Liver (tissue), 9 donors: Measurements from ENCODE around the gene COPS8. TPM values are rescaled to one million over a fixed set of nuclear protein-coding genes. Genes with fewer than 3 reads are reported as not detected.

Source experiments
- DNase-seq: peaks from one replicate; pipeline ENCODE4 v3.0.0-alpha.2; 2017; ENCODE audit warnings: low spot score
- H3K27ac ChIP-seq, 2 donors: one replicate each; pipeline ENCODE4 v1.7.0; 2013; ENCODE audit warnings: inconsistent platforms in 2 of 2, low read length in 2 of 2, control low read depth in 1 of 2, low read depth in 1 of 2, mild to moderate bottlenecking in 1 of 2
- H3K27me3 ChIP-seq, 4 donors: one replicate each; pipeline versions ENCODE4 v1.6.1 to v1.7.0; 2013; ENCODE audit warnings: low read length in 3 of 4, inconsistent platforms in 1 of 4, mild to moderate bottlenecking in 1 of 4, moderate library complexity in 1 of 4; ENCODE audit not compliant: control insufficient read depth in 4 of 4, insufficient read depth in 4 of 4
- H3K36me3 ChIP-seq, 4 donors: one replicate each; pipeline versions ENCODE4 v1.6.1 to v1.7.0; 2013; ENCODE audit warnings: low read length in 3 of 4, mild to moderate bottlenecking in 3 of 4, low read depth in 1 of 4, moderate library complexity in 1 of 4; ENCODE audit not compliant: control insufficient read depth in 4 of 4, insufficient read depth in 3 of 4
- H3K4me1 ChIP-seq, 4 donors: one replicate each; pipeline versions ENCODE4 v1.6.1 to v1.7.0; 2013; ENCODE audit warnings: low read length in 3 of 4, mild to moderate bottlenecking in 3 of 4, moderate library complexity in 1 of 4; ENCODE audit not compliant: control insufficient read depth in 4 of 4, insufficient read depth in 4 of 4
- H3K4me3 ChIP-seq, 3 donors: one replicate each; pipeline versions ENCODE4 v1.6.1 to v1.7.0; 2013; ENCODE audit warnings: low read length in 3 of 3, control low read depth in 1 of 3, low read depth in 1 of 3, mild to moderate bottlenecking in 1 of 3
- H3K9ac ChIP-seq, 2 donors: one replicate each; pipeline ENCODE4 v1.7.0; 2013; ENCODE audit warnings: low read length in 2 of 2, mild to moderate bottlenecking in 2 of 2, moderate library complexity in 2 of 2, control low read depth in 1 of 2, low read depth in 1 of 2
- H3K9me3 ChIP-seq, 4 donors: one replicate each; pipeline versions ENCODE4 v1.6.1 to v1.7.0; 2013; ENCODE audit warnings: low read length in 3 of 4; ENCODE audit not compliant: control insufficient read depth in 4 of 4
- EGR1 ChIP-seq, 2 donors: IDR thresholded peaks; 2 replicates each; pipeline ENCODE4 v1.6.1; 2016 to 2018; ENCODE audit warnings: antibody characterized with exemption in 2 of 2, low read depth in 2 of 2
- FOXA1 ChIP-seq: IDR thresholded peaks from 2 replicates; pipeline ENCODE4 v1.6.1; 2016; ENCODE audit warnings: antibody characterized with exemption
- FOXA2 ChIP-seq: IDR thresholded peaks from 2 replicates; pipeline ENCODE4 v1.6.1; 2016; ENCODE audit warnings: antibody characterized with exemption
- GABPA ChIP-seq, 2 donors: IDR thresholded peaks in 1 of 2; conservative IDR thresholded peaks in 1 of 2; 2 replicates each; pipeline ENCODE4 v1.6.1; 2016; ENCODE audit warnings: antibody characterized with exemption in 2 of 2, mild to moderate bottlenecking in 1 of 2, moderate library complexity in 1 of 2
- HNF4A ChIP-seq, 2 donors: conservative IDR thresholded peaks; 2 replicates each; pipeline ENCODE4 v1.6.1; 2016; ENCODE audit warnings: antibody characterized with exemption in 2 of 2, mild to moderate bottlenecking in 2 of 2
- HNF4G ChIP-seq: IDR thresholded peaks from 2 replicates; pipeline ENCODE4 v1.6.1; 2016; ENCODE audit warnings: antibody characterized with exemption
- JUND ChIP-seq, 2 donors: IDR thresholded peaks; 2 replicates each; pipeline ENCODE4 v1.6.1; 2016; ENCODE audit warnings: antibody characterized with exemption in 2 of 2
- NR2F2 ChIP-seq: IDR thresholded peaks from 2 replicates; pipeline ENCODE4 v1.6.1; 2016; ENCODE audit warnings: antibody characterized with exemption
- RAD21 ChIP-seq, 2 donors: IDR thresholded peaks; 2 replicates each; pipeline ENCODE4 v1.6.1; 2016; ENCODE audit warnings: antibody characterized with exemption in 2 of 2, mild to moderate bottlenecking in 2 of 2
- RXRA ChIP-seq, 2 donors: IDR thresholded peaks; 2 replicates each; pipeline ENCODE4 v1.6.1; 2017 to 2018; ENCODE audit warnings: antibody characterized with exemption in 2 of 2, mild to moderate bottlenecking in 1 of 2
- SP1 ChIP-seq: IDR thresholded peaks from 2 replicates; pipeline ENCODE4 v1.6.1; 2018; ENCODE audit warnings: antibody characterized with exemption, mild to moderate bottlenecking
- TAF1 ChIP-seq: conservative IDR thresholded peaks from 2 replicates; pipeline ENCODE4 v1.6.1; 2016; ENCODE audit warnings: antibody characterized with exemption, mild to moderate bottlenecking
- YY1 ChIP-seq: IDR thresholded peaks from 2 replicates; pipeline ENCODE4 v1.6.1; 2016; ENCODE audit warnings: antibody characterized with exemption, mild to moderate bottlenecking
- WGBS: extraction: QIAGEN DNeasy Blood & Tissue Kit; methylation state at CpG from one replicate; pipeline ENCODE4 v1.1.7; 2013; 5-methylcytosine and 5-hydroxymethylcytosine counted together
- polyA plus RNA-seq, 2 donors: library from polyadenylated mRNA; stranded (reverse) in 1 of 2; unstranded in 1 of 2; fragments of 200-250 nt in 1 of 2; fragments of >200 nt in 1 of 2; fragmentation: Nextera tagmentation in 1 of 2; extraction: Ambion mirVana in 1 of 2; gene quantifications; one replicate each; pipeline versions ENCODE4 v1.2.1 to v1.2.3, GENCODE V29; 2013 to 2015
- total RNA-seq, 2 donors: library from RNA; depleted of rRNA; stranded (reverse); fragments of >200 nt; gene quantifications; one replicate each; pipeline ENCODE4 v1.2.3, GENCODE V29; 2014
- TF ChIP-seq, protein P1 (sequence below): IDR thresholded peaks from 2 replicates; pipeline ENCODE4 v1.6.1; 2016; ENCODE audit warnings: antibody characterized with exemption, mild to moderate bottlenecking
- TF ChIP-seq, protein P2 (sequence below): IDR thresholded peaks from 2 replicates; pipeline ENCODE4 v1.6.1; 2016; ENCODE audit warnings: antibody characterized with exemption
- TF ChIP-seq, protein P3 (sequence below): IDR thresholded peaks from 2 replicates; pipeline ENCODE4 v1.6.1; 2016; ENCODE audit warnings: antibody characterized with exemption
- TF ChIP-seq, protein P4 (sequence below): IDR thresholded peaks from 2 replicates; pipeline ENCODE4 v1.6.1; 2016; ENCODE audit warnings: antibody characterized with exemption
- TF ChIP-seq, protein P5 (sequence below): fragments of 150-350 bp; IDR thresholded peaks from 2 replicates; pipeline ENCODE4 v1.5.1; 2017; ENCODE audit warnings: improper control_type of control experiment, low read depth, low read length; ENCODE audit not compliant: missing input control
- donor health status: healthy.
- donor health status: healthy.
- donor health status: healthy.
- donor health status: healthy.
- donor health status: healthy.

COPS8 gene
- total and polyA plus RNA-seq, 4 donors, result 19.1 to 32.9 (median 20.1) TPM

DNA sequence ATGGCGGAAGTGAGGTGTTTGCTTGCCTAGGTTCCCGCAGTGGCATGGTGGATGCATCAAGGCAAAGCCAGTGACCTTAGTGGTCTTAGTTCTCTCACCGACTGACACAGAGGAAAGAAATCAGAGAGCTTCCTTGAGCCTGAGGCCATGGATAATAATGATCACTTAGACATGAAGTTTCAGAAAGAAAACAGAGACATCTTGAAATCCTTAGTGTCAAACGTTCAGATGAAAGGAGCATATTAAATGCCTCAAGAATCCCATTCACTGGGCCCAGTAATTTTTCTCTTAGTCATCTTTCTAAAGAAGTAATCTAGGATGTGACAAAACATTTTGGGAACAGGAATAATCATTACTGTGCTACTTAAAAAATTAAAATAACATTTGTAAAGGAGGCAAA is 35.2 kb downstream of the COPS8 start (continued):
- no peak for TF ChIP-seq NR2F2
- TF ChIP-seq, protein P1, sequence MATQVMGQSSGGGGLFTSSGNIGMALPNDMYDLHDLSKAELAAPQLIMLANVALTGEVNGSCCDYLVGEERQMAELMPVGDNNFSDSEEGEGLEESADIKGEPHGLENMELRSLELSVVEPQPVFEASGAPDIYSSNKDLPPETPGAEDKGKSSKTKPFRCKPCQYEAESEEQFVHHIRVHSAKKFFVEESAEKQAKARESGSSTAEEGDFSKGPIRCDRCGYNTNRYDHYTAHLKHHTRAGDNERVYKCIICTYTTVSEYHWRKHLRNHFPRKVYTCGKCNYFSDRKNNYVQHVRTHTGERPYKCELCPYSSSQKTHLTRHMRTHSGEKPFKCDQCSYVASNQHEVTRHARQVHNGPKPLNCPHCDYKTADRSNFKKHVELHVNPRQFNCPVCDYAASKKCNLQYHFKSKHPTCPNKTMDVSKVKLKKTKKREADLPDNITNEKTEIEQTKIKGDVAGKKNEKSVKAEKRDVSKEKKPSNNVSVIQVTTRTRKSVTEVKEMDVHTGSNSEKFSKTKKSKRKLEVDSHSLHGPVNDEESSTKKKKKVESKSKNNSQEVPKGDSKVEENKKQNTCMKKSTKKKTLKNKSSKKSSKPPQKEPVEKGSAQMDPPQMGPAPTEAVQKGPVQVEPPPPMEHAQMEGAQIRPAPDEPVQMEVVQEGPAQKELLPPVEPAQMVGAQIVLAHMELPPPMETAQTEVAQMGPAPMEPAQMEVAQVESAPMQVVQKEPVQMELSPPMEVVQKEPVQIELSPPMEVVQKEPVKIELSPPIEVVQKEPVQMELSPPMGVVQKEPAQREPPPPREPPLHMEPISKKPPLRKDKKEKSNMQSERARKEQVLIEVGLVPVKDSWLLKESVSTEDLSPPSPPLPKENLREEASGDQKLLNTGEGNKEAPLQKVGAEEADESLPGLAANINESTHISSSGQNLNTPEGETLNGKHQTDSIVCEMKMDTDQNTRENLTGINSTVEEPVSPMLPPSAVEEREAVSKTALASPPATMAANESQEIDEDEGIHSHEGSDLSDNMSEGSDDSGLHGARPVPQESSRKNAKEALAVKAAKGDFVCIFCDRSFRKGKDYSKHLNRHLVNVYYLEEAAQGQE, result no peak
- no peak for TF ChIP-seq GABPA (IDR thresholded peaks at IDR 0.05 in 1 of 2, conservative IDR thresholded peaks at IDR 0.05 in 1 of 2)
- no peak for TF ChIP-seq EGR1 (IDR thresholded peaks at IDR 0.05; ENCODE audit: low read depth in 2 of 2)
- TF ChIP-seq RXRA (IDR thresholded peaks at IDR 0.05), result no peak

DNA sequence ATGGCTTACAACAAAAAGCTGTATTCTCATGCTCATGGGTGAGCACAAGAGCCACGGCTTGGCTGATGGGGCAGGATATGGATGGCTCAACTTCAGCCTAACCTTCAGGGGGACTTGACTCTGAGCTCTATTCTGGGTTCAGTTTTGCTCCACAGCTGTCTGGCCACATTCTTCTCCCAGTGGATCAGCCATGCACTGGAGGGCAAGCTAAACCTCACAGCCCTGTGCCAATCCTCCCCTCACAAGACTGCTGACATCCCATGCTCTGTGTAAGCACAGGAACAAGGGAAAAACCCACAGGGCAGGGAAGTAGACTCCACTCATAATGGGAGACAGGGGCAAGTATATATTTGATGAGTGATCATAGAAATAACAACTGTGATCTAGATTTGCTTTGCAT is 35.6 kb downstream of the COPS8 start:
- no peak overlapping the region for H3K27ac ChIP-seq
- no peak overlapping the region for H3K9ac ChIP-seq
- H3K4me3 ChIP-seq, result no peak overlapping the region
- no peak for TF ChIP-seq RXRA (IDR thresholded peaks at IDR 0.05)
- TF ChIP-seq, protein P2, sequence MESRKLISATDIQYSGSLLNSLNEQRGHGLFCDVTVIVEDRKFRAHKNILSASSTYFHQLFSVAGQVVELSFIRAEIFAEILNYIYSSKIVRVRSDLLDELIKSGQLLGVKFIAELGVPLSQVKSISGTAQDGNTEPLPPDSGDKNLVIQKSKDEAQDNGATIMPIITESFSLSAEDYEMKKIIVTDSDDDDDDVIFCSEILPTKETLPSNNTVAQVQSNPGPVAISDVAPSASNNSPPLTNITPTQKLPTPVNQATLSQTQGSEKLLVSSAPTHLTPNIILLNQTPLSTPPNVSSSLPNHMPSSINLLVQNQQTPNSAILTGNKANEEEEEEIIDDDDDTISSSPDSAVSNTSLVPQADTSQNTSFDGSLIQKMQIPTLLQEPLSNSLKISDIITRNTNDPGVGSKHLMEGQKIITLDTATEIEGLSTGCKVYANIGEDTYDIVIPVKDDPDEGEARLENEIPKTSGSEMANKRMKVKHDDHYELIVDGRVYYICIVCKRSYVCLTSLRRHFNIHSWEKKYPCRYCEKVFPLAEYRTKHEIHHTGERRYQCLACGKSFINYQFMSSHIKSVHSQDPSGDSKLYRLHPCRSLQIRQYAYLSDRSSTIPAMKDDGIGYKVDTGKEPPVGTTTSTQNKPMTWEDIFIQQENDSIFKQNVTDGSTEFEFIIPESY, result no peak
- no peak for TF ChIP-seq NR2F2
- TF ChIP-seq JUND (IDR thresholded peaks at IDR 0.05), result no peak
- TF ChIP-seq RAD21 (IDR thresholded peaks at IDR 0.05), result no peak
- TF ChIP-seq FOXA1, result no peak
- TF ChIP-seq, protein P3, sequence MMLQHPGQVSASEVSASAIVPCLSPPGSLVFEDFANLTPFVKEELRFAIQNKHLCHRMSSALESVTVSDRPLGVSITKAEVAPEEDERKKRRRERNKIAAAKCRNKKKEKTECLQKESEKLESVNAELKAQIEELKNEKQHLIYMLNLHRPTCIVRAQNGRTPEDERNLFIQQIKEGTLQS, result no peak
- TF ChIP-seq, protein P4, sequence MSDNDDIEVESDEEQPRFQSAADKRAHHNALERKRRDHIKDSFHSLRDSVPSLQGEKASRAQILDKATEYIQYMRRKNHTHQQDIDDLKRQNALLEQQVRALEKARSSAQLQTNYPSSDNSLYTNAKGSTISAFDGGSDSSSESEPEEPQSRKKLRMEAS, result no peak
- TF ChIP-seq, protein P5, sequence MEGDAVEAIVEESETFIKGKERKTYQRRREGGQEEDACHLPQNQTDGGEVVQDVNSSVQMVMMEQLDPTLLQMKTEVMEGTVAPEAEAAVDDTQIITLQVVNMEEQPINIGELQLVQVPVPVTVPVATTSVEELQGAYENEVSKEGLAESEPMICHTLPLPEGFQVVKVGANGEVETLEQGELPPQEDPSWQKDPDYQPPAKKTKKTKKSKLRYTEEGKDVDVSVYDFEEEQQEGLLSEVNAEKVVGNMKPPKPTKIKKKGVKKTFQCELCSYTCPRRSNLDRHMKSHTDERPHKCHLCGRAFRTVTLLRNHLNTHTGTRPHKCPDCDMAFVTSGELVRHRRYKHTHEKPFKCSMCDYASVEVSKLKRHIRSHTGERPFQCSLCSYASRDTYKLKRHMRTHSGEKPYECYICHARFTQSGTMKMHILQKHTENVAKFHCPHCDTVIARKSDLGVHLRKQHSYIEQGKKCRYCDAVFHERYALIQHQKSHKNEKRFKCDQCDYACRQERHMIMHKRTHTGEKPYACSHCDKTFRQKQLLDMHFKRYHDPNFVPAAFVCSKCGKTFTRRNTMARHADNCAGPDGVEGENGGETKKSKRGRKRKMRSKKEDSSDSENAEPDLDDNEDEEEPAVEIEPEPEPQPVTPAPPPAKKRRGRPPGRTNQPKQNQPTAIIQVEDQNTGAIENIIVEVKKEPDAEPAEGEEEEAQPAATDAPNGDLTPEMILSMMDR, result no peak
- TF ChIP-seq TAF1, result no peak
- TF ChIP-seq SP1, result no peak
- no peak for TF ChIP-seq YY1
- no peak for TF ChIP-seq FOXA2
- no peak for TF ChIP-seq HNF4G
- no peak for TF ChIP-seq GABPA (IDR thresholded peaks at IDR 0.05 in 1 of 2, conservative IDR thresholded peaks at IDR 0.05 in 1 of 2)
- TF ChIP-seq, protein P1, result no peak
- TF ChIP-seq HNF4A (conservative IDR thresholded peaks at IDR 0.05), result no peak
- no peak for DNase-seq
- no peaks in the 10 kb centered on the region for H3K4me1 ChIP-seq
- peaks cover 0 to 2% (median 0%) of the 10 kb centered on the region in 4 donors for H3K27me3 ChIP-seq
- H3K36me3 ChIP-seq, result no peaks in the 10 kb centered on the region
- WGBS, result 67% methylated on average over 1 of the region's 1 CpG
- no peaks in the 10 kb centered on the region for H3K9me3 ChIP-seq
